B cell (primary cell): ENCODE data around the gene TRMT61A.

Experiments
- EZH2 ChIP-seq: IDR thresholded peaks from 2 replicates; pipeline ENCODE4 v1.6.1; 2012; ENCODE audit warnings: borderline replicate concordance, low read depth, mild to moderate bottlenecking, moderate library complexity, low read length; ENCODE audit not compliant: insufficient read depth, poor library complexity, severe bottlenecking
- TF ChIP-seq, protein P1 (sequence below): fragments of 200-600 bp; IDR thresholded peaks from one replicate; pipeline ENCODE4 v1.8.0; 2022; ENCODE audit warnings: antibody characterized with exemption, mild to moderate bottlenecking

- TF ChIP-seq, protein P1, sequence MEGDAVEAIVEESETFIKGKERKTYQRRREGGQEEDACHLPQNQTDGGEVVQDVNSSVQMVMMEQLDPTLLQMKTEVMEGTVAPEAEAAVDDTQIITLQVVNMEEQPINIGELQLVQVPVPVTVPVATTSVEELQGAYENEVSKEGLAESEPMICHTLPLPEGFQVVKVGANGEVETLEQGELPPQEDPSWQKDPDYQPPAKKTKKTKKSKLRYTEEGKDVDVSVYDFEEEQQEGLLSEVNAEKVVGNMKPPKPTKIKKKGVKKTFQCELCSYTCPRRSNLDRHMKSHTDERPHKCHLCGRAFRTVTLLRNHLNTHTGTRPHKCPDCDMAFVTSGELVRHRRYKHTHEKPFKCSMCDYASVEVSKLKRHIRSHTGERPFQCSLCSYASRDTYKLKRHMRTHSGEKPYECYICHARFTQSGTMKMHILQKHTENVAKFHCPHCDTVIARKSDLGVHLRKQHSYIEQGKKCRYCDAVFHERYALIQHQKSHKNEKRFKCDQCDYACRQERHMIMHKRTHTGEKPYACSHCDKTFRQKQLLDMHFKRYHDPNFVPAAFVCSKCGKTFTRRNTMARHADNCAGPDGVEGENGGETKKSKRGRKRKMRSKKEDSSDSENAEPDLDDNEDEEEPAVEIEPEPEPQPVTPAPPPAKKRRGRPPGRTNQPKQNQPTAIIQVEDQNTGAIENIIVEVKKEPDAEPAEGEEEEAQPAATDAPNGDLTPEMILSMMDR: no peak
- TF ChIP-seq EZH2: no peak
Observed at GRCh38 chr14:103535891-103536565, 7.0 kb downstream of the TRMT61A start.
